Mucosa of rectum (tissue), 2 donors: ENCODE results near the gene PRKCA.

ENCODE experiments used
- H3K27ac ChIP-seq, 2 donors: one replicate each; pipeline ENCODE4 v1.7.0; 2013; ENCODE audit warnings: inconsistent platforms in 2 of 2, low read depth in 2 of 2, low read length in 2 of 2
- H3K27me3 ChIP-seq, 2 donors: one replicate each; pipeline ENCODE4 v1.7.0; 2013; ENCODE audit warnings: low read length in 2 of 2; ENCODE audit not compliant: control insufficient read depth in 2 of 2, insufficient read depth in 2 of 2
- H3K36me3 ChIP-seq, 2 donors: one replicate each; pipeline ENCODE4 v1.7.0; 2013; ENCODE audit warnings: low read length in 2 of 2; ENCODE audit not compliant: control insufficient read depth in 2 of 2, insufficient read depth in 2 of 2
- H3K4me1 ChIP-seq, 2 donors: one replicate each; pipeline ENCODE4 v1.7.0; 2013; ENCODE audit warnings: low read length in 2 of 2, mild to moderate bottlenecking in 1 of 2; ENCODE audit not compliant: control insufficient read depth in 2 of 2, insufficient read depth in 2 of 2
- H3K4me3 ChIP-seq, 2 donors: one replicate each; pipeline ENCODE4 v1.7.0; 2013; ENCODE audit warnings: low read length in 2 of 2
- H3K9ac ChIP-seq, 2 donors: one replicate each; pipeline ENCODE4 v1.7.0; 2013; ENCODE audit warnings: low read length in 2 of 2, low read depth in 1 of 2, mild to moderate bottlenecking in 1 of 2
- H3K9me3 ChIP-seq, 2 donors: one replicate each; pipeline ENCODE4 v1.7.0; 2013; ENCODE audit warnings: low read length in 2 of 2; ENCODE audit not compliant: control insufficient read depth in 2 of 2
- donor health status: healthy.
- donor health status: Normal muscosa, but diverticular disease.

PRKCA gene

GRCh38 chr17:66632731-66633130 is 330.3 kb downstream of the PRKCA start:
- no peak overlapping the region for H3K4me3 ChIP-seq
- no peaks in the 10 kb centered on the region for H3K27me3 ChIP-seq
- no peaks in the 10 kb centered on the region for H3K36me3 ChIP-seq
- no peak overlapping the region for H3K9ac ChIP-seq
- H3K4me1 ChIP-seq, result no peaks in the 10 kb centered on the region
- no peaks in the 10 kb centered on the region for H3K9me3 ChIP-seq
- H3K27ac ChIP-seq, result no peak overlapping the region

- Histone ChIP-seq H3K9ac (no peak overlapping the region), H3K9me3 (no peaks in the 10 kb centered on the region), H3K36me3 (no peaks in the 10 kb centered on the region), H3K27me3 (no peaks in the 10 kb centered on the region), H3K27ac (no peak overlapping the region), H3K4me1 (no peaks in the 10 kb centered on the region), H3K4me3 (no peak overlapping the region)
Measured at GRCh38 chr17:66633317-66633965, 331.0 kb downstream of the PRKCA start.

GRCh38 chr17:66634193-66634592 is 331.8 kb downstream of the PRKCA start:
- no peak overlapping the region for H3K27ac ChIP-seq
- H3K9me3 ChIP-seq, result no peaks in the 10 kb centered on the region
- no peaks in the 10 kb centered on the region for H3K36me3 ChIP-seq
- no peak overlapping the region for H3K4me3 ChIP-seq
- H3K4me1 ChIP-seq, result no peaks in the 10 kb centered on the region
- no peaks in the 10 kb centered on the region for H3K27me3 ChIP-seq
- H3K9ac ChIP-seq, result no peak overlapping the region

- Histone ChIP-seq H3K4me1 (no peaks in the 10 kb centered on the region), H3K27me3 (no peaks in the 10 kb centered on the region), H3K36me3 (no peaks in the 10 kb centered on the region), H3K27ac (no peak overlapping the region), H3K9ac (no peak overlapping the region), H3K9me3 (no peaks in the 10 kb centered on the region), H3K4me3 (no peak overlapping the region)
Measured at GRCh38 chr17:66635386-66636045, 333.1 kb downstream of the PRKCA start.

GRCh38 chr17:66636111-66636510 is 333.7 kb downstream of the PRKCA start:
- H3K4me3 ChIP-seq, result no peak overlapping the region
- H3K4me1 ChIP-seq, result no peaks in the 10 kb centered on the region
- H3K36me3 ChIP-seq, result no peaks in the 10 kb centered on the region
- no peaks in the 10 kb centered on the region for H3K9me3 ChIP-seq
- H3K9ac ChIP-seq, result no peak overlapping the region
- no peaks in the 10 kb centered on the region for H3K27me3 ChIP-seq
- H3K27ac ChIP-seq, result no peak overlapping the region

GRCh38 chr17:66637491-66637890 is 335.1 kb downstream of the PRKCA start:
- no peaks in the 10 kb centered on the region for H3K9me3 ChIP-seq
- no peak overlapping the region for H3K27ac ChIP-seq
- H3K36me3 ChIP-seq, result no peaks in the 10 kb centered on the region
- no peak overlapping the region for H3K9ac ChIP-seq
- no peak overlapping the region for H3K4me3 ChIP-seq
- H3K27me3 ChIP-seq, result no peaks in the 10 kb centered on the region
- no peaks in the 10 kb centered on the region for H3K4me1 ChIP-seq

- Histone ChIP-seq H3K9me3 (no peaks in the 10 kb centered on the region), H3K27ac (no peak overlapping the region), H3K4me1 (no peaks in the 10 kb centered on the region), H3K27me3 (no peaks in the 10 kb centered on the region), H3K9ac (no peak overlapping the region), H3K4me3 (no peak overlapping the region), H3K36me3 (no peaks in the 10 kb centered on the region)
Measured at GRCh38 chr17:66638707-66639479, 336.5 kb downstream of the PRKCA start.

GRCh38 chr17:66643815-66644710 is 341.6 kb downstream of the PRKCA start:
- no peak overlapping the region for H3K27ac ChIP-seq
- no peaks in the 10 kb centered on the region for H3K9me3 ChIP-seq
- H3K36me3 ChIP-seq, result peaks cover 4 to 6% of the 10 kb centered on the region in 2 donors
- H3K27me3 ChIP-seq, result no peaks in the 10 kb centered on the region
- no peak overlapping the region for H3K9ac ChIP-seq
- no peaks in the 10 kb centered on the region for H3K4me1 ChIP-seq
- H3K4me3 ChIP-seq, result no peak overlapping the region

- no peak overlapping the region for H3K27ac ChIP-seq
- H3K9ac ChIP-seq, result no peak overlapping the region
- H3K36me3 ChIP-seq, result peaks cover 4 to 8% of the 10 kb centered on the region in 2 donors
- no peak overlapping the region for H3K4me3 ChIP-seq
- no peaks in the 10 kb centered on the region for H3K27me3 ChIP-seq
- H3K9me3 ChIP-seq, result no peaks in the 10 kb centered on the region
- no peaks in the 10 kb centered on the region for H3K4me1 ChIP-seq
Measured at GRCh38 chr17:66645259-66645658, 342.8 kb downstream of the PRKCA start.
